MCF 10A (cell line): ENCODE data around the gene PRKG1. TPM values are rescaled to one million over a fixed set of nuclear protein-coding genes. Genes with fewer than 3 reads are reported as not detected.

Experiments
- BruUV-seq: library from RNA; stranded (reverse); fragments of 400-500 nt; replicated peaks from 2 replicates; lab custom pipeline; 2021; lab: Mats Ljungman, UMichigan
- CTCF ChIA-PET: fragments of 300-600 bp; sonication (Branson Sonifier 250); formaldehyde crosslinking; extraction: SDS; loops from one replicate; lab custom pipeline; 2021; ENCODE audit warnings: antibody characterized with exemption, inconsistent platforms; lab: Yijun Ruan, JAX
- POLR2A ChIA-PET: fragments of 300-600, 350-650 bp; sonication (Branson Sonifier 250); formaldehyde crosslinking; extraction: SDS; loops from one replicate; lab custom pipeline; 2020; ENCODE audit warnings: antibody characterized with exemption, inconsistent platforms; lab: Yijun Ruan, JAX
- DNase-seq: peaks from one replicate; pipeline ENCODE4 v3.0.0-alpha.2; 2018; ENCODE audit not compliant: unreplicated experiment
- H3K27ac Mint-ChIP-seq: one replicate; pipeline ENCODE4 v1.8.0; 2022; ENCODE audit warnings: mild to moderate bottlenecking, low read depth, mixed read lengths; ENCODE audit not compliant: unreplicated experiment
- H3K27me3 Mint-ChIP-seq: one replicate; pipeline ENCODE4 v1.8.0; 2022; ENCODE audit warnings: mixed read lengths; ENCODE audit not compliant: insufficient read depth, unreplicated experiment
- H3K36me3 Mint-ChIP-seq: one replicate; pipeline ENCODE4 v1.8.0; 2022; ENCODE audit warnings: mild to moderate bottlenecking, moderate library complexity, mixed read lengths; ENCODE audit not compliant: insufficient read depth, unreplicated experiment
- H3K4me1 Mint-ChIP-seq: one replicate; pipeline ENCODE4 v1.8.0; 2022; ENCODE audit warnings: mixed read lengths; ENCODE audit not compliant: insufficient read depth, unreplicated experiment
- H3K4me3 Mint-ChIP-seq: one replicate; pipeline ENCODE4 v1.8.0; 2022; ENCODE audit warnings: mild to moderate bottlenecking, moderate library complexity, mixed read lengths; ENCODE audit not compliant: unreplicated experiment
- H3K9me3 Mint-ChIP-seq: one replicate; pipeline ENCODE4 v1.8.0; 2022; ENCODE audit warnings: mixed read lengths; ENCODE audit not compliant: unreplicated experiment
- intact Hi-C: fragments of 100-400 bp; cut with micrococcal nuclease; formaldehyde crosslinking; loops from 2 replicates; pipeline ENCODE4 v1.14.1; 2022
- total RNA-seq: library from RNA; stranded (reverse); gene quantifications from 2 replicates; pipeline ENCODE4 v1.2.3, GENCODE V29; 2022
- TF ChIP-seq, protein P1 (sequence below): fragments of 200-600 bp; IDR thresholded peaks from one replicate; pipeline ENCODE4 v1.8.0; 2022; ENCODE audit warnings: antibody characterized with exemption, mild to moderate bottlenecking; ENCODE audit not compliant: unreplicated experiment

PRKG1 gene
- total RNA-seq, 1 experiment from 2014 or later, result 0.09 TPM

DNA sequence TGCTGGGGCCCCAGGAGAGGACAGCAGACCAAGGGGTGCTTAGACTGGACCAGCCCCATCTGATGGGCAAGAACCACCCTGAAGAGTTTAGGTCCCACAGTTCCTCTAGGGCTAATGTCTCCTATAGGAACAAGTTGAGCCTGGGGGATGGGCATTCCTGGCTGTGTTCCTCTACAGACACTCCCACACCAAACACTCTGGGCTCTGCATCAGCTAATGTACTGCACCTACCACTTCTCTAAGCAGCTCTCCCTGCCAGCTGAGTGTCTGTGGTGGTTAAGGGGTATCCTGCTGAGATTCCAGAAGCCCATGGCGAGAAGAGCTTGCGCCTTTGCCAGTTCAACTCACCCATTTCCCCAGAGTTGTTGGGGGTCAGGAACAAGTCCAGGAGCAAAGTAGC is 909.2 kb downstream of the PRKG1 start:
- H3K27me3 Mint-ChIP-seq, result peaks cover 34% of the 10 kb centered on the region
- intact Hi-C loops, result no loop called here
- BruUV-seq, result no TSS peak
- H3K9me3 Mint-ChIP-seq, result no peaks in the 10 kb centered on the region
- DNase-seq, result no peak
- no peak overlapping the region for H3K27ac Mint-ChIP-seq
- no peak overlapping the region for H3K4me3 Mint-ChIP-seq
- H3K4me1 Mint-ChIP-seq, result no peaks in the 10 kb centered on the region
- ChIA-PET CTCF (interaction anchor here (1.0 kb wide), 1 partner anchor 20 kb away, joined by 3 read pairs; no protein-coding TSS in a partner anchor), POLR2A (no interaction called here)
- TF ChIP-seq, protein P1, sequence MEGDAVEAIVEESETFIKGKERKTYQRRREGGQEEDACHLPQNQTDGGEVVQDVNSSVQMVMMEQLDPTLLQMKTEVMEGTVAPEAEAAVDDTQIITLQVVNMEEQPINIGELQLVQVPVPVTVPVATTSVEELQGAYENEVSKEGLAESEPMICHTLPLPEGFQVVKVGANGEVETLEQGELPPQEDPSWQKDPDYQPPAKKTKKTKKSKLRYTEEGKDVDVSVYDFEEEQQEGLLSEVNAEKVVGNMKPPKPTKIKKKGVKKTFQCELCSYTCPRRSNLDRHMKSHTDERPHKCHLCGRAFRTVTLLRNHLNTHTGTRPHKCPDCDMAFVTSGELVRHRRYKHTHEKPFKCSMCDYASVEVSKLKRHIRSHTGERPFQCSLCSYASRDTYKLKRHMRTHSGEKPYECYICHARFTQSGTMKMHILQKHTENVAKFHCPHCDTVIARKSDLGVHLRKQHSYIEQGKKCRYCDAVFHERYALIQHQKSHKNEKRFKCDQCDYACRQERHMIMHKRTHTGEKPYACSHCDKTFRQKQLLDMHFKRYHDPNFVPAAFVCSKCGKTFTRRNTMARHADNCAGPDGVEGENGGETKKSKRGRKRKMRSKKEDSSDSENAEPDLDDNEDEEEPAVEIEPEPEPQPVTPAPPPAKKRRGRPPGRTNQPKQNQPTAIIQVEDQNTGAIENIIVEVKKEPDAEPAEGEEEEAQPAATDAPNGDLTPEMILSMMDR, result no peak
- no peaks in the 10 kb centered on the region for H3K36me3 Mint-ChIP-seq

DNA sequence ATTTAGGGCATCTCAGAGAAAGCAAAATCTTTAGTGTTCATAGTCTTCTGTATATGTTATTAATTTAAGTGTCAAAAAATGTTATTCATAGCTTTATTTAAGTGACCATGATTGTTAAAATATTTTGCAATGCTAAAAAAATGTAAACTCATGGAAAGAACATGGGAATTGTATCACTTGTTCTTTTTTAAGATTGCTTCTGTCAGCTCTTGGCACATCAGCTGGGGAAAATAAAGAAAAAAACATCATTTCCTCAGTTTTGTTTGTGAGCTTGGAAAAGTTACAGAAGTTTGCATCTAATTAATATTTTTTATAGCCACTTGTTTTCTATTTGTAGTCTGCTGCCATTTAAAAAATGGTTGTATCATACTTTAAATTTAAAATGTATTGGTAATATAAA is 911.0 kb downstream of the PRKG1 start:
- H3K9me3 Mint-ChIP-seq, result no peaks in the 10 kb centered on the region
- BruUV-seq, result no TSS peak
- no peaks in the 10 kb centered on the region for H3K4me1 Mint-ChIP-seq
- intact Hi-C loops, result no loop called here
- CTCF ChIA-PET, result interaction anchor here (0.9 kb wide), 1 partner anchor 231 kb away, joined by 3 read pairs; no protein-coding TSS in a partner anchor
- no peak overlapping the region for H3K27ac Mint-ChIP-seq
- H3K27me3 Mint-ChIP-seq, result peaks cover 35% of the 10 kb centered on the region
- POLR2A ChIA-PET, result no interaction called here
- TF ChIP-seq, protein P1, result no peak
- no peak overlapping the region for H3K4me3 Mint-ChIP-seq
- no peak for DNase-seq
- H3K36me3 Mint-ChIP-seq, result no peaks in the 10 kb centered on the region

DNA sequence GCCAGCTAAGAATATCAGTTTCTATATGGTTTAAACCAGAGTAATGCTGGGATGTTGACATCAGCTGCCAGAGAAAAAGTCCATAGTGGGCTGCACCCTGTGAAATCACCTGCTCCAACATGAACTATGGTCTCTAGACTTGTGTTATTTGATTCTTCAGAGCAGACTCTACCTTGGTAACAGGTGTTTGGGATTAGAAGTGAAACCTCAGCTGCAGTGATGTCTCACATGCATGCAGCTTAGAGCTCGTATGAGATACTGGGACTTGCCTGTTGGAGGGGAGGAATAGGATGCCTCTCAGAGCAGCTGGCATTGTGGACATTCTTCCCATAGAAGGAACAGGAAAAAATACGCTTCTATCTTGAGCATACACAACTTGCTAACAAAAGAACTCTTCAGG is 912.2 kb downstream of the PRKG1 start:
- intact Hi-C loops, result no loop called here
- no peaks in the 10 kb centered on the region for H3K9me3 Mint-ChIP-seq
- H3K4me1 Mint-ChIP-seq, result no peaks in the 10 kb centered on the region
- ChIA-PET POLR2A (no interaction called here), CTCF (interaction anchor here (0.6 to 1.1 kb wide), 4 partner anchors 17 to 986 kb away, joined by 3 read pairs; no protein-coding TSS in a partner anchor)
- no peak overlapping the region for H3K4me3 Mint-ChIP-seq
- no peak for DNase-seq
- no TSS peak for BruUV-seq
- peaks cover 35% of the 10 kb centered on the region for H3K27me3 Mint-ChIP-seq
- H3K36me3 Mint-ChIP-seq, result no peaks in the 10 kb centered on the region
- TF ChIP-seq, protein P1, result no peak
- H3K27ac Mint-ChIP-seq, result no peak overlapping the region

- no peaks in the 10 kb centered on the region for H3K4me1 Mint-ChIP-seq
- no peak for DNase-seq
- H3K27me3 Mint-ChIP-seq, result peaks cover 32% of the 10 kb centered on the region
- H3K4me3 Mint-ChIP-seq, result no peak overlapping the region
- no peaks in the 10 kb centered on the region for H3K9me3 Mint-ChIP-seq
- BruUV-seq, result no TSS peak
- ChIA-PET POLR2A (interaction anchor here (0.6 kb wide), 1 partner anchor 882 kb away, joined by 3 read pairs; no protein-coding TSS in a partner anchor), CTCF (interaction anchor here (1.5 to 2.4 kb wide), 2 partner anchors 11 to 571 kb away, joined by 3 to 12 read pairs; no protein-coding TSS in a partner anchor)
- TF ChIP-seq, protein P1, result no peak
- H3K27ac Mint-ChIP-seq, result no peak overlapping the region
- H3K36me3 Mint-ChIP-seq, result no peaks in the 10 kb centered on the region
- intact Hi-C loops, result no loop called here
Measured at GRCh38 chr10:51993475-51993874, 919.2 kb downstream of the PRKG1 start.
